Mucosa of gallbladder (tissue), 1 donor: ENCODE results near the gene LSS. TPM values are rescaled to one million over a fixed set of nuclear protein-coding genes. Genes with fewer than 3 reads are reported as not detected.
"Not testable (repeated sequence)": the region's sequence is repeated elsewhere in the genome, so short reads cannot be mapped to it uniquely, and the experiment has no call there.

Source experiments
- DNase-seq: peaks from one replicate; pipeline ENCODE4 v3.0.0-alpha.2; 2020; ENCODE audit warnings: low spot score
- total RNA-seq: library from RNA; stranded (reverse); gene quantifications from one replicate; pipeline ENCODE4 v1.2.1, GENCODE V29; 2021
- donor health status: DM: no; HTN: no; CAD: no.

Gene LSS
- total RNA-seq, 1 donor from 2014 or later = 125 TPM

- DNase-seq = no peak
Measured at GRCh38 chr21:46245213-46245915, 16.8 kb upstream of the LSS start.

DNA sequence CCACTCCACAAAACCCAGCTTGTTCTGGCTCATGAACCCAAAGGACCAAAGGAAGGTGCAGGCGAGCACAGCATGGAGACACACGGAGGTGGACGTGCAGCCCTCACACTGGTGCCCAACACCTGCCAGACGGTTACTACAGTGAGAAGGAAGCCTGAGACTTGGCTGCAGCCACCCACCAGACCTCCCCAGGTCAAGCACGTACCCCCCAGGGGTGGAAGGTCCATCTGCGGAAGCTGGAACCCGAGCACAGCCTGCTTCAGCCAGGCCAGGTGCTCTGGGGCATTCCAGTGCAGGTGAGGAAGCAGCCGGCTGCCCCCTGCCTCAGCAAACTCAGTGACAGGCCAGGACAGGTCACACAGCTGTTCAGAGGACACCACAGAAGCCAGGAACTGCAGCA lies 16.0 kb upstream of the LSS start:
- no peak for DNase-seq

- DNase-seq = no peak
Measured at GRCh38 chr21:46243960-46244361, 15.4 kb upstream of the LSS start.

GRCh38 chr21:46243325-46243724 lies 14.8 kb upstream of the LSS start:
- DNase-seq = no peak

DNA sequence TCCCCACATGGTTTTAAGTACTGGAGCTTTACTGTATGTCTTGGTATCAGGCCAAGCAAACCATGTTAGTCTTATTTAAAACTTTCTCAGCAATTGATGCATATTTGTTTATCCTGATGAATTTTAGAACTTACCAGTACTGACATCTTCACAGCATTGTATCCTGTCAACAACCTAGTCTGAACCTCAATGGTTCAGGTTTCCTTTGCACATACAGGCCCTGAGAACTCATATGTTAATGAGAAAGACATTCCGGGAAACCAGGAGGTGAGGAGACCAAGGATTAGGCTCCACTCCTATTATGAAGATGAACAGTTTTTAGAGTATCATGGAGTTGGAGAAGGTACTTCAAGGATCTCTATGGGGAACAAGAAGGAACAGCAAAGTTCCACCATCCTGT lies 13.0 kb upstream of the LSS start:
- DNase-seq = not testable (repeated sequence)

GRCh38 chr21:46239817-46240325 lies 11.3 kb upstream of the LSS start:
- DNase-seq = no peak

DNA sequence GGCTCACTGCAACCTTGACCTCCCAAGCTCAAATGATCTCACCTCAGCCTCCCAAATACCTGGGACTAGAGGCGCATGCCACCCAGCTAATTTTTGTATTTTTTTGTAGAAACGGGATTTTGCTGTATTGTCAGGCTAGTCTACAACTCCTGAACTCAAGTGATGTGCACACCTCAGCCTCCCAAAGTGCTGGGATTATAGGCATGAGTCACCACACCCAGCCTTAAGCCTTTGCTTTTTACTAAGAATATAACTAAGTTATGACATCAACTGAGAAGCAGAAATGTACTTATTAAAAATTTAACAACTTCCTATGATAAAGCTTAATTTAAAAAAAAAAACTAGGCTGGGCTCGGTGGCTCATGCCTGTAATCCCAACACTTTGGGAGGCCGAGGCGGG lies 8.9 kb upstream of the LSS start:
- DNase-seq = no peak

DNA sequence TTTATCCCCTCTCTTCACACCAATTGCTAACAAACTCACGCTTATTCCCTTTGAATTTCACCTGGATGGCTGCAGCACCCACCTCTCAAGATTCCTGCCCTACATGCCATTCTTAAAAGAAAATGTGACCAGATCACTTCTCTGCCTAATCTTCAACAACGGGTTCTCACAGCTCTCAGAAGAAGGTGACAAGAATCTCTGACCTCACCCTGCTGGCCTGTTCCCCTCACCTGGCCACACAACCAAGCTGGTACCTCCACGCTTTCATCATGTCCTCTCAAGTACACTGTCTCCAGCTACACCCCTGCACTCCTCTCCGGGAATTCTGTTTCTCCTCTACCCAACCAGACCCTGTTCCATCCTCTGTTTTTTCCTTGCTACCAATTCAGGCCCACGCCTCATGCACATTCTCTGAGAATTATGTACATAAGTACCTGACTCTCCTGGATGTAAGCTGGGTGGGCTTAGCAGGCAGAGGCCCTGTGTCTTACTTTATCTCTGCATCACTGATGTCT lies 5.9 kb upstream of the LSS start:
- DNase-seq = no peak

DNA sequence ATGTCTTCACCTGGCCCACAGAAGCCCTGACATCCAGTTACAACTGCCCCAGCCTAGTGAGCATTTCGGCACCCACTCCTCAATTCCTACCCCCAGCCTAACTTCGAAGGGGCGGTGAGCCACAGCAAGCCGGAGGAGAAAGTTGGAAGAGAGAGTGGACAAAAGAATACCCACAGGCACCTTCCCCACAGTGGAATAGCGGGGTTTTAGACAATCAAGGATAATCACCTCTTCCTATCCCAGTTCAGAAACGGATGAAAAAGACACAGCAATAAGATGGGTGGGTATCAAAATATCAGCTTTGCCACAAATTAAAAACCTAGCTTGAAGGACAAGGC lies 1.3 kb upstream of the LSS start:
- no peak for DNase-seq

DNA sequence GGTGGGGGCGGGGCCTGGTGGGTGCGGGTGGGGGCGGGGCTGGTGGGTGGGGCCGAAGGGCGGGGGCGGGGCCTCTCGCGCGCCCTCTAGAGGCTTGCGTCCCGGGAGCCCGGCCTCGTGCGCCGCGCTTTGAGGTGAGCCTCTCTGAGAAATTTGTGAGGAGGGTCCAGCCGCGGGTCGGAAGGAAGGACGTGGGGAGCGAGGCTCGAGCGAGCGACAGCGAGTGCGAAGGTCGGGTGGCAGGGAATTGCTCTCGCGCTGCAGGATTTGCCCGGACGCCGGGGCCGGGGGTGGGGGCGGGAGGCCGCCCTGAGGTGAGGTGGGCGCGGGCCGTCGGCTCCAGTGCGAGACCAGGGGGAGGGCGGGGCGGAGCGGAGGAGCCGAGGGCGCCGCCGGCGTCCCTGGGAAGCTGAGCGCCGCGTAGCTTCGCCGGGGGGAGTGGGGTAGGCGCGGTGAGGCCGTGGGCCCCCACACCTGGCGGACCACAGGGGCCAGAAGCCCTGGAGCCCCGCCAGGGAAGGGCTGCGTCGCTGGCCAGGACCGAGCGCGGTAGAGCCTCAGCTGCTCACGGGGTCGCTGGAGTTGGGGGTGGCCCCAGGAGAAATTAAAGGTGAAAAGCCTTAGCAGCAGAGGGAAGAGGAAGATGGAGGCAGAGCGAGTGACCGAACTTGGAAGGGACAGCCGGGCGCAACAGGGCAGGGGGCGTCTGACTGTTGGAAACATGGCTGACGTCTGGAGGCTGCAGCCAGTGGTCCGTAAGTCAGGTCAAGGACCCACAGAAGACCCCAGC lies 754 bp upstream of the LSS start:
- DNase-seq = no peak

GRCh38 chr21:46227811-46228344 lies 696 bp downstream of the LSS start:
- DNase-seq = no peak

DNA sequence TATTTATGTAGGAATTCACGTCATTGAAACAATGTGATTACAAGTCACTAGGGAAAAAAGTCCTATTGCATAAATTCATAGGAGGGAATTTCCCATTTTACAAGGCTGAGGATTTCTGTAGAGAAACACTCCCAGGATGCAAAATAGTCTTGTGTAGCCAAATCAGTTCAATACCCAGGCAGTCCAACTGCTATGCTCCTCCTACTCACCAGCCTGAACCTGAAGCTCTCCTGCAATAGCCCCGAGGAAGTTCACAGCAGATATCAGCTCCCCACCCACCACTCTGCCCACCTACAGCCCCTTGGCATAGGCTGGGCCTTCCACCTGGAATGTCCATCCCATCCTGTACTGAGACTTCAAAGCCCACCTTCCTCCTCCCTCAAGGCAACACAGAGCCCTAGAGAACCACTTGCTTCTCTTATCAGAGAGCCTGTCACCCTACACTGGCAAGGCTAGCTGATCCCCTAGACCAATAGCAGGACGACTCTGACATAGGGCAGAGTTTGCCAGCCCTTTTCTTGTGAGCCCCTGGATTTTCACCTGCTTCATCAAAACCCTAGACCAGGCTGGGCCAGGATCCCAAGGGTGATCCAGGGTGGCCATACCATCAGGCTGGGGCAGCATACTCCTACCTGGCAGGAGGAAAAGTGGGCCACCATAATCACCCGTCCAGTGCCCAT lies 1.5 kb downstream of the LSS start:
- DNase-seq = no peak

DNA sequence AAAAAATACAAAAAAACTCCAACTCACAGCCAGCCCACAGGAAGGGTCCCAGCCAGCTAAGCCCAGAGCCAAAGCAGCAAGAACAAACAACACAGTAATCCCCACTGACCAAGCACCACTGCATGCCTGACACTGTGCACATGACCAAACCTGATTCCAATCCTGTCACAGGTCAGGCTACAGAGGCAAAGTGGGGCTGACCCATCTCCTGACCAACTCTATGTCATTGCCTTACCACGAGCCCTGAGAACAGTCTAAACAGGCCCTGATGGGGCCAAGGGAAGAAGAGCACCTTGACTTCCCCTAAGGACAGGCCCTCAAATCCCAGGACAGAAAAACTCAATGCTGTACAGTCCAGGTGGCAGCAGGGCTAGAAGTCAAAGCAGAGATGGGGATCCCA lies 2.4 kb downstream of the LSS start:
- DNase-seq = no peak

- not testable (repeated sequence) for DNase-seq
Measured at GRCh38 chr21:46223661-46224060, 4.9 kb downstream of the LSS start.

- DNase-seq = no peak
Measured at GRCh38 chr21:46223217-46223616, 5.4 kb downstream of the LSS start.

DNA sequence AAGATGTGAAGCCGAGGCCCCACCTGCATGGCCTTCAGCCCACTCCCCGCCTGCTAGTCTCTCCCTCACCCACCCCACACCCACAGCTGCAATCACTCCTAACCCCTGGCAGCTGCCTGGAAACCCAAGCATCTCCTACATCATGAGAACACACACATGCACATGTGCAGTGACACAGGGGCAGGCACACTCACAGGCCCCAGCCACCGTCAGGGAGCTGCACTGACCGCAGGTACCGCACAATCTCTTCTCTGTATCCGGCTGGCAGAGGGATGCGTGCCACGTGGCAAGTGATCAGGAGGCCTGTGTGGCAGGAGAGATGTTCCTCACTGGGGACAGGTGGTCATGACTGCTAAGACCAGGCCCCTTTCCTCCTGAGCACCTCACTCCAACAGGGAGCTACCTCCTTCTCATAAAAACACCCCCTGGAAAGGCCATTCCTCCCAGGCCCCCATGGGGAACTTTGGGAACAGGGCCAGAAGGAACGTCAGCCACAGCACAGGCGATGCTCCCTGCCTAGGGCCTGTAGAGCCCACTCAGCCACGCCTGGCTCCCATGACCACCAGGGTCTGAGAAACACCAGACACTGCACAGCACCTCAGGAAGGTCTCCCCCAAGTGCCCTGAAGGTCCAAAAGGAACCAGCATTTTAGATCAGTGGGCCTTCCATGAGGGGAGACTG lies 6.0 kb downstream of the LSS start:
- DNase-seq = no peak

DNA sequence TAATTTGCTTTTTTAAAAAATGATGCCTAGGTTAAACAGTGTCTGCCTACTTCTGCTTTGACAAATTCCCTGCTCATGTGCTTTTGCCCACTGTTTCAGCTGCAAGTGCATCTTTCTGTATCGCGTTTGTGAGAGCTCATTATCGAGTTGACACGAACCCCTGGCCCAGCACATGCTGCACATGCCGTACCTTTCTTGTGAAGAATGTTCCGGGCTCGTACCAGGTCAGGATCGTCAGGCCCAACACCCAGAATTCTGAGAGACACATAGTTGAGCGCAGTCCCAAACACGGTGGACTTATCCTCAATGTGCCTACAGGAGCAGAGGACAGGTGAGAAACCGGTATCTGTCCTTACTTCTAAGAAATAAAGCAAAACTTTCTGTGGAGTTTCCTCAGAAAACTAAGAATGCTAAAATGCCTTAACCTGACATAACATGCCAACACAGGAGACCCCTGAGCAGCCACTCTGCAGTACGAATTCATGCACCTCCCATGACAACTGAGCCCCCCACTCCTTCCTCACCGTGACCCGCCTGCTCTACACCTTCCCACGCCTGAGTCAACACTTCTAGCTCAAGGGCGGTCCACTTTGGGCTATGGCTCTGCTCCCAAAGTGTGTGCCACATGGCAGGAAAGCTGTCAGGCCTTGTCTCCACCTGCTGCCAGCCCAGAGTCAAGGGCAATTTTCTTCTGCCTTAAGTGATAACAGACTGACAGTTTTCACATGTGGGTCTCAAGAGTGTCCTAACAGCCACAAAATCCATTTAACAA lies 6.7 kb downstream of the LSS start:
- DNase-seq = no peak

GRCh38 chr21:46220847-46221246 lies 7.7 kb downstream of the LSS start:
- DNase-seq = no peak

- no peak for DNase-seq
Measured at GRCh38 chr21:46220275-46220810, 8.2 kb downstream of the LSS start.

- no peak for DNase-seq
Measured at GRCh38 chr21:46219591-46220239, 8.9 kb downstream of the LSS start.
